ENCODE data around the gene GAK.

Gene GAK

DNA sequence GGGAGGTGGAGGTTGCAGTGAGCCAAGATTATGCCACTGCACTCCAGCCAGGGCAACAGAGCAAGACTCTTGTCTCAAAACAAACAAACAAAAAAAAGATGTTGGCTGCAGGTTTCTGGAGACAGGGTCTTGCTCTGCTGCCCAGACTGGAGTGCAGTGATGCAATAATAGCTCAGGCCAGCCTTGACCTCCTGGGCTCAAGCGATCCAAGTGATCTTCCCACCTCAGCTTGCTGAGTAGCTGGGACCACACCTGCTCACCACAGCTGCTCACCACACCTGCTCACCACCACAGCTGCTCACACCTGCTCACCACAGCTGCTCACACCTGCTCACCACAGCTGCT lies 76.3 kb downstream of the GAK start:
- in situ Hi-C loops (cut with MboI; ENCODE audit: low sequenced_read_pairs) = no loop called here

DNA sequence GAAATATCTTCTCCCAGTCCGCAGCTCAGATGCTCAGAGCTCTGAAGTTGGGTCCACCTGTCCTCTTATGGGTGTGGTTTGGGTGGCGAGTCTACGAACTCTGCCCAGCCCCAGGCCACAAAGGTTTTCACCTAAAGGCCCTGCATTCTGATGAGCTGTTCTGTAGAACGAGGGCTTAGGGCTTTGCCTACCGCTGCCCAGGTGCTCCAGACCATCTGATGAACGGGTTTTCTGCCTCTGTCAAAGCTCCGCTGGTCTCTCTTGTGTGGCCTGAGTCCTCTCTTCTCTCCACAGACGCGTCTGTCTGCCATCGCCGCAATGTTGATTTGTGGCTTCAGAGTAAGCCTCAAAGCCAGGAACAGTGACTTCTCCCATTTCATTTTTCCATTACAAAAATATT lies 77.8 kb downstream of the GAK start:
- in situ Hi-C loops (cut with MboI; ENCODE audit: low sequenced_read_pairs) = no loop called here

- in situ Hi-C loops (cut with MboI; ENCODE audit: low sequenced_read_pairs) = no loop called here
These were observed 78.7 kb downstream of the GAK start for GRCh38 chr4:853416-853781.

GRCh38 chr4:851701-852430 lies 80.2 kb downstream of the GAK start:
- in situ Hi-C loops (cut with MboI; ENCODE audit: low sequenced_read_pairs) = no loop called here

- in situ Hi-C loops (cut with MboI; ENCODE audit: low sequenced_read_pairs) = no loop called here
These were observed 81.7 kb downstream of the GAK start for GRCh38 chr4:850323-850945.

GRCh38 chr4:849478-850175 lies 82.5 kb downstream of the GAK start:
- in situ Hi-C loops (cut with MboI; ENCODE audit: low sequenced_read_pairs) = no loop called here

DNA sequence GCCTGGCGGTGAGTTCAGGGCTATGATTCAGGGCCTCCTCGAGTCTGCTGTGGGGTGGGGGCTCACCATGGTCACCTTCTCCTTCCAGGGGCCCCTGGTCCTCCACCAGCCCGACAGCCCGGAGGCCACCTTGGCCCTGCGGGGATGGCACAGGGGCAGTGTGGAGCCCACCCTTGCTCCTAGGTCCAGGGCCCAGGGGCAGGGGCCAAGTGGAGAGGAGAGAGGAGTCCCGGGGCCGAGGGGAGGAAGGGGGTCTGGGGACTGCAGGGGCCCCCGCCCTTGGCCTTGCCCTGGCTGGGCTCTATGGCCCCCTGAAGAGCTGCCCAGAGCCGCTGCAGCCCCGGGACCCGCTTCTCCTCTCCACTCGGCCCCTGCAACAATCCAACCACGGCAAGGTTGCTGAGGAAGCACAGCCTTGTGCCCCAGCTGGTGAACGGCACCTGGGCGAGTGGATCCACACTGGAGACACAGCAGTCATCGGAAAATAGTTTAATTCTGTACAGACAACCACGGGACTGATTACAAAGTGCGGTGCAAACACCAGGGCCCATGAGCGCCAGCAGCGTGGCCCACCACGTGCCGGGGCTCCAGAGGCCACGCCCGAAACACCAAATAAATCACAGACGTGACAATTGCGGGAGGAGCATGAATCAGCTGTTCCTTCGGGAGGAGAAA lies 83.2 kb downstream of the GAK start:
- in situ Hi-C loops (cut with MboI; ENCODE audit: low sequenced_read_pairs) = no loop called here

DNA sequence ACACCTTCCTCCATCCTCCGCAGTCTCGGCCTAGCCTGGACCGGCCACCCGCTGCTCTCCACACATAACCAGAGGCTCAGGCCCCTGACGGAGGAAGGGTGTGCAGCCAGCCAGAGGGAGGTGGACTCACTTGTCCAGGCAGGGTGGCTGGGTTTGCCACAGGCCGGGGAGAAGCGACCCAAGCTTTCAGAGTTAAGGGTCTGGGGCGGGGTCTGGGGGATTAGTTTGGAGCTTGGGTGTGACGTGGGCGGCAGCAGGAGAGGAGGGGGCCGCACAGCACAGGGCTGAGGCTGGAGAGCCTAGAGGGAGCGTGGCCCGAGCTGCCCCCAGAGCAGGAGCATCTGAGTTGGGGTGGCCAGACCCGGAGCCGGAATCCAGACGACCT lies 83.8 kb downstream of the GAK start:
- in situ Hi-C loops (cut with MboI; ENCODE audit: low sequenced_read_pairs) = no loop called here

DNA sequence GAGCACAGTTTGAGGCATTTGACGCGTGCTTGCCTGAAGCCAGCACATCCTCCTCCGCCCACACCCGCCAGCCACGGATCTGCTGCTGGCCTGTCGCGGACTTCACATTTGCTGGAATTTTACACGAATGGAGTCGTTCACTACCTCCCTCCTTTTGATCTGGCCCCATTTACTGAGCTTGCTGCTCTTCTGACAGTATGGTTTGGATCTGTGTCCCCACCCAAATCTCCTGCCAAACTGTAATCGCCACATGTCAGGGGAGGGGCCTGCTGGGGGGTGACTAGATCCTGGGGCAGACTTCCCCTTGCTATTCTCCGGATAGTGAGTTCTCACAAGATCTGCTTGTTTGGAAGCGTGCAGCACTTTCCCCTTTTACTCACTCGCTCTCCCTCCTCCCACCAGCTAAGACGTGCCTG lies 86.3 kb downstream of the GAK start:
- in situ Hi-C loops (cut with MboI; ENCODE audit: low sequenced_read_pairs) = no loop called here

- in situ Hi-C loops (cut with MboI; ENCODE audit: low sequenced_read_pairs) = no loop called here
These were observed 86.8 kb downstream of the GAK start for GRCh38 chr4:845233-845835.

DNA sequence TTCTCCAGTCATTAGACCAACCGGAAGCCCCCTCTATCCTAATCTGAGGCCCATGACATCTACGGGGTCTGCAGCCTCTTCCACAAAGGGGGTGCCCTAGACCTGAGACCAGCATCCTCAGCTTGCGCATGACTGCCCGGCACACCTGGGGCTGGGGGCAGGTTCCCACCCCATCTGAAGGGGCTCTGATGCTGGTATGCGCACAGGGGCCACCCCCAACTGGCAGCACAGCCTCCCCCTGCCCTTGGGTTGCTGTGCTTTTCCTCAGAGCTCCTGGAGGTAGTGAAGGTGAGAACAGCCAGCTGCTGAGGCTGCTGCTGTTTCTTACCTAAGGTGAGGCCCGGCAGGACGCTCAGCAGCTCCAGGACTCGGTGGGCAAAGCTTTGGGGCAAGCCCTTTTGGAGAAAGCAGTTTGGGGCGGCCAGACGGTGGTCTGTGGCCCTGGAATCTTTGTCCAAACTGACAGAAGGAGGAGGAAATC lies 87.3 kb downstream of the GAK start:
- in situ Hi-C loops (cut with MboI; ENCODE audit: low sequenced_read_pairs) = no loop called here

- in situ Hi-C loops (cut with MboI; ENCODE audit: low sequenced_read_pairs) = no loop called here
These were observed 92.3 kb downstream of the GAK start for GRCh38 chr4:839675-840443.

- in situ Hi-C loops (cut with MboI; ENCODE audit: low sequenced_read_pairs) = no loop called here
These were observed 94.3 kb downstream of the GAK start for GRCh38 chr4:837772-838171.

GRCh38 chr4:836750-837301 lies 95.3 kb downstream of the GAK start:
- in situ Hi-C loops (cut with MboI; ENCODE audit: low sequenced_read_pairs) = no loop called here

DNA sequence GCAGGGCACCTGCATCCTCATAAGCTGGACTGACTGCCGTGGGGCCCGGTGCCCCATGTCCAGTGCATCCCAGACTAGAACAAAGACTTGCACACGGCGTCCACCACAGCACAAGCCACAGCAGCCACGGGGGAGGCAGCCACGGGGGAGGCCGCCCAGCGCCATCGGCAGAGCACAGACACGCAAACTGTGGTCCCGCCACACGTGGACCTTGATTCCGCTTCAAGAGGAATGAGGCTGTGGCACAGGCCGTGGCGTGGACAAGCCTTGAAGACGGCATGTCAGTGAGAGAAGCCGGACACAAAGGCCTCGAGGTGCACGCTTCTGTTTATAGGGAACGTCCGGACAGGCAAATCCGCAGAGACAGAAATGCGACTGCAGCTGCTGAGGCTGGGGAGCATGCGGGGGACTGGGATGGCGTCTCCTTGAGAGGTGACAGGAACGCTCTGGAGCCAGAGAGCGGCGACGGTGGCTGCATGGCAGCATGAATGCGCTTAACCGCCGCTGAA lies 96.1 kb downstream of the GAK start:
- in situ Hi-C loops (cut with MboI; ENCODE audit: low sequenced_read_pairs) = no loop called here

- in situ Hi-C loops (cut with MboI; ENCODE audit: low sequenced_read_pairs) = no loop called here
These were observed 96.7 kb downstream of the GAK start for GRCh38 chr4:835148-836002.

GRCh38 chr4:834368-835147 lies 97.6 kb downstream of the GAK start:
- in situ Hi-C loops (cut with MboI; ENCODE audit: low sequenced_read_pairs) = no loop called here

GRCh38 chr4:833731-834367 lies 98.3 kb downstream of the GAK start:
- in situ Hi-C loops (cut with MboI; ENCODE audit: low sequenced_read_pairs) = no loop called here
